Iris pigment epithelial cell (primary cell): ENCODE results near the gene CCS.
A peak's percentile ranks its signal among the peaks of the same experiment; 100 is the strongest.
"Not testable (repeated sequence)": the region's sequence is repeated elsewhere in the genome, so short reads cannot be mapped to it uniquely, and the experiment has no call there.

ENCODE experiments used
- DNase-seq: peaks from one replicate; pipeline ENCODE4 v3.0.0-alpha.2; 2011; ENCODE audit warnings: low read depth

CCS gene

GRCh38 chr11:66591175-66591574 lies 1.8 kb upstream of the CCS start:
- DNase-seq, result no peak

- DNase-seq, result no peak
Measured at GRCh38 chr11:66593303-66593635, 284 bp downstream of the CCS start.

GRCh38 chr11:66593650-66594049 lies 665 bp downstream of the CCS start:
- DNase-seq, result no peak

- peak; percentile 52 for DNase-seq
Measured at GRCh38 chr11:66595245-66595904, 2.4 kb downstream of the CCS start.

- DNase-seq, result no peak
Measured at GRCh38 chr11:66598993-66599392, 6.0 kb downstream of the CCS start.

GRCh38 chr11:66600219-66600618 lies 7.2 kb downstream of the CCS start:
- DNase-seq, result no peak

GRCh38 chr11:66600631-66601233 lies 7.7 kb downstream of the CCS start:
- peak; percentile 30 for DNase-seq

GRCh38 chr11:66603072-66603471 lies 10.1 kb downstream of the CCS start:
- DNase-seq, result no peak

- DNase-seq, result no peak
Measured at GRCh38 chr11:66604155-66604554, 11.2 kb downstream of the CCS start.

- DNase-seq, result not testable (repeated sequence)
Measured at GRCh38 chr11:66606608-66607007, 13.6 kb downstream of the CCS start.

GRCh38 chr11:66607126-66607834 lies 14.3 kb downstream of the CCS start:
- DNase-seq, result peak; percentile 71

GRCh38 chr11:66609721-66610617 lies 17.0 kb downstream of the CCS start:
- DNase-seq, result no peak

- no peak for DNase-seq
Measured at GRCh38 chr11:66612458-66612857, 19.5 kb downstream of the CCS start.

GRCh38 chr11:66614073-66614472 lies 21.1 kb downstream of the CCS start:
- DNase-seq, result no peak

GRCh38 chr11:66616379-66617154 lies 23.6 kb downstream of the CCS start, which contains the start of gene RBM14:
Gene RBM14, plus strand, starts transcription at chr11:66616630. Its CDS starts 91 bp downstream, at chr11:66616721.
- peak; percentile 99 for DNase-seq

- no peak for DNase-seq
Measured at GRCh38 chr11:66617155-66617834, 24.3 kb downstream of the CCS start.

GRCh38 chr11:66619080-66619554 lies 26.1 kb downstream of the CCS start:
- peak; percentile 88 for DNase-seq

GRCh38 chr11:66624450-66624849 lies 31.5 kb downstream of the CCS start:
- DNase-seq, result no peak

GRCh38 chr11:66625041-66625751 lies 32.2 kb downstream of the CCS start:
- DNase-seq, result no peak

GRCh38 chr11:66625752-66626149 lies 32.8 kb downstream of the CCS start:
- DNase-seq, result no peak
